HepG2 (cell line): ENCODE data around the gene MGARP. TPM values are rescaled to one million over a fixed set of nuclear protein-coding genes. Genes with fewer than 3 reads are reported as not detected.

ENCODE experiments used
- ATAC-seq: fragments of 200-7000 bp; cut with Tn5 transposase; 3 replicates; pipeline ENCODE4 v1.9.1; 2020; ENCODE audit warnings: mild to moderate bottlenecking, moderate library complexity
- BruUV-seq: library from RNA; stranded (reverse); fragments of 400-500 nt; replicated peaks from 2 replicates; lab custom pipeline; 2021; lab: Mats Ljungman, UMichigan
- CTCF ChIA-PET: fragments of 300-600 bp; formaldehyde crosslinking; extraction: SDS; loops from one replicate; lab custom pipeline; 2021; ENCODE audit warnings: low total read pairs, inconsistent platforms, low intra/inter-chr PET ratio; lab: Yijun Ruan, JAX
- POLR2A ChIA-PET: fragments of 350-600 bp; sonication (Branson Sonifier 250); formaldehyde crosslinking; loops from one replicate; lab custom pipeline; 2020; ENCODE audit warnings: antibody characterized with exemption, inconsistent platforms; lab: Yijun Ruan, JAX
- DNase-seq: peaks from one replicate; pipeline ENCODE4 v3.0.0-alpha.2; 2015; ENCODE audit warnings: low spot score
- FAIRE-seq: peaks from 3 replicates; lab custom pipeline; 2011; peaks lifted over from hg19 to GRCh38; lab: Jason Lieb, UNC
- H2AFZ ChIP-seq: one replicate; pipeline ENCODE4 v1.6.1; 2011; ENCODE audit warnings: low read length, inconsistent platforms
- H3K27ac ChIP-seq: fragments of 300-600 bp; 3 replicates; pipeline ENCODE4 v1.8.0; 2011; ENCODE audit warnings: mixed run types, mild to moderate bottlenecking, mixed read lengths, low read length, inconsistent platforms; ENCODE audit not compliant: insufficient read depth; ENCODE audit errors: extremely low read length
- H3K27me3 ChIP-seq, 2 experiments: fragments of 200-600 bp in 1 of 2; 2 replicates in 1 of 2; 3 replicates in 1 of 2; pipeline versions ENCODE4 v1.6.0 to v1.8.0; 2011; ENCODE audit warnings: low read length in 2 of 2, mild to moderate bottlenecking in 2 of 2, moderate library complexity in 2 of 2, inconsistent platforms in 1 of 2; ENCODE audit not compliant: insufficient read depth in 2 of 2, control insufficient read depth in 1 of 2
- H3K36me3 ChIP-seq, 2 experiments: fragments of 200-600 bp in 1 of 2; replicated peaks in 1 of 2; 2 replicates in 1 of 2; 3 replicates in 1 of 2; pipeline versions ENCODE4 v1.5.1 to v1.8.0; 2011; ENCODE audit warnings: low read length in 2 of 2, inconsistent platforms in 1 of 2; ENCODE audit not compliant: insufficient read depth in 2 of 2, control insufficient read depth in 1 of 2
- H3K4me1 ChIP-seq: 2 replicates; pipeline ENCODE4 v1.5.1; 2012; ENCODE audit warnings: low read length, inconsistent platforms; ENCODE audit not compliant: insufficient read depth
- H3K4me2 ChIP-seq: 2 replicates; pipeline ENCODE4 v1.6.0; 2011; ENCODE audit warnings: low read depth, low read length, inconsistent platforms
- H3K4me3 ChIP-seq, 3 experiments: fragments of 200-600 bp in 1 of 3; sonication (generic), shearing (Covaris generic) in 1 of 3; replicated peaks in 1 of 3; 2 replicates each; pipeline ENCODE4 v1.5.1; 2011 to 2016; ENCODE audit warnings: low read length in 3 of 3, inconsistent platforms in 2 of 3, low read depth in 2 of 3, mild to moderate bottlenecking in 2 of 3, control low read depth in 1 of 3, mixed read lengths in 1 of 3; ENCODE audit not compliant: insufficient read depth in 1 of 3
- H3K79me2 ChIP-seq: one replicate; pipeline ENCODE4 v1.6.1; 2011; ENCODE audit warnings: low read length, inconsistent platforms; ENCODE audit not compliant: insufficient read depth
- H3K9ac ChIP-seq: 2 replicates; pipeline ENCODE4 v1.6.0; 2011; ENCODE audit warnings: mild to moderate bottlenecking, low read depth, low read length, inconsistent platforms; ENCODE audit not compliant: insufficient read depth
- H3K9me3 ChIP-seq: 2 replicates; pipeline ENCODE4 v1.5.1; 2012; ENCODE audit warnings: mild to moderate bottlenecking, low read length
- H4K20me1 ChIP-seq: 2 replicates; pipeline ENCODE4 v1.6.0; 2011; ENCODE audit warnings: inconsistent platforms, mild to moderate bottlenecking, low read length, moderate library complexity; ENCODE audit not compliant: insufficient read depth
- ATF1 ChIP-seq: IDR thresholded peaks from 2 replicates; pipeline ENCODE4 v1.6.1; 2016; ENCODE audit warnings: mild to moderate bottlenecking, control low read depth
- FOSL2 ChIP-seq: sonication (generic); formaldehyde crosslinking; IDR thresholded peaks from 2 replicates; pipeline ENCODE4 v1.4.0; 2020; ENCODE audit warnings: missing genetic modification reagents
- PHF21A ChIP-seq: sonication (generic); formaldehyde crosslinking; IDR thresholded peaks from 2 replicates; pipeline ENCODE4 v1.5.0; 2020; ENCODE audit warnings: mild to moderate bottlenecking, missing genetic modification reagents
- POGK ChIP-seq: sonication (generic); formaldehyde crosslinking; conservative IDR thresholded peaks from 2 replicates; pipeline ENCODE4 v1.8.0; 2022; ENCODE audit warnings: mild to moderate bottlenecking, moderate library complexity, missing genetic modification reagents
- ZIK1 ChIP-seq: sonication (generic); formaldehyde crosslinking; IDR thresholded peaks from 2 replicates; pipeline ENCODE4 v1.5.0; 2020; ENCODE audit warnings: mild to moderate bottlenecking, low read depth, missing genetic modification reagents, borderline replicate concordance
- ZNF136 ChIP-seq: sonication (generic); formaldehyde crosslinking; IDR thresholded peaks from 2 replicates; pipeline ENCODE4 v1.8.1; 2022; ENCODE audit warnings: low read depth, mild to moderate bottlenecking, moderate library complexity, missing genetic modification reagents
- WGBS: methylation state at CpG from one replicate; pipeline ENCODE4 v1.1.6; 2017; ENCODE audit warnings: low lambda C conversion rate; 5-methylcytosine and 5-hydroxymethylcytosine counted together
- in situ Hi-C: cut with HindIII; loops from 2 replicates; pipeline ENCODE4 v1.10.0; 2017; ENCODE audit warnings: low pct_unique_long_range_greater_than_20kb; ENCODE audit not compliant: extremely low pct_ligation_motif_present
- intact Hi-C: fragments of 100-400 bp; cut with micrococcal nuclease; formaldehyde crosslinking; loops from one replicate; pipeline ENCODE4 v1.10.0; 2022; ENCODE audit not compliant: unreplicated experiment
- polyA plus RNA-seq, 8 experiments: library from polyadenylated mRNA; depleted of rRNA in 3 of 8; stranded (reverse) in 7 of 8; unstranded in 1 of 8; fragments of >200 nt; fragmentation: Illumina TruSeq in 4 of 8; extraction: Trizol in 4 of 8; gene quantifications; 2 replicates each; pipeline versions ENCODE4 v1.2.1 to v1.2.3, GENCODE V29; 2011 to 2016; ENCODE audit warnings: low read depth in 4 of 8, missing spikeins in 1 of 8, mixed read lengths in 1 of 8; ENCODE audit not compliant: insufficient read depth in 1 of 8
- total RNA-seq, 5 experiments: library from RNA; depleted of rRNA; stranded (reverse); fragments of >200 nt; fragmentation: Illumina TruSeq; extraction: Trizol; gene quantifications; 2 replicates each; pipeline ENCODE4 v1.2.3, GENCODE V29; 2016; ENCODE audit warnings: low read depth in 1 of 5
- TF ChIP-seq, protein P1 (sequence below): sonication (generic); formaldehyde crosslinking; IDR thresholded peaks from 2 replicates; pipeline ENCODE4 v1.5.1; 2020; ENCODE audit warnings: missing genetic modification reagents, mild to moderate bottlenecking, borderline replicate concordance
- TF ChIP-seq, protein P2 (sequence below): sonication (generic); formaldehyde crosslinking; IDR thresholded peaks from 2 replicates; pipeline ENCODE4 v1.4.0; 2020; ENCODE audit warnings: mild to moderate bottlenecking, missing genetic modification reagents

MGARP gene
- total and polyA plus RNA-seq, 2 of the 13 experiments (the other 11 are each of a cell fraction or from before 2014, with no cell fraction given): 0.11 to 0.13 TPM

DNA sequence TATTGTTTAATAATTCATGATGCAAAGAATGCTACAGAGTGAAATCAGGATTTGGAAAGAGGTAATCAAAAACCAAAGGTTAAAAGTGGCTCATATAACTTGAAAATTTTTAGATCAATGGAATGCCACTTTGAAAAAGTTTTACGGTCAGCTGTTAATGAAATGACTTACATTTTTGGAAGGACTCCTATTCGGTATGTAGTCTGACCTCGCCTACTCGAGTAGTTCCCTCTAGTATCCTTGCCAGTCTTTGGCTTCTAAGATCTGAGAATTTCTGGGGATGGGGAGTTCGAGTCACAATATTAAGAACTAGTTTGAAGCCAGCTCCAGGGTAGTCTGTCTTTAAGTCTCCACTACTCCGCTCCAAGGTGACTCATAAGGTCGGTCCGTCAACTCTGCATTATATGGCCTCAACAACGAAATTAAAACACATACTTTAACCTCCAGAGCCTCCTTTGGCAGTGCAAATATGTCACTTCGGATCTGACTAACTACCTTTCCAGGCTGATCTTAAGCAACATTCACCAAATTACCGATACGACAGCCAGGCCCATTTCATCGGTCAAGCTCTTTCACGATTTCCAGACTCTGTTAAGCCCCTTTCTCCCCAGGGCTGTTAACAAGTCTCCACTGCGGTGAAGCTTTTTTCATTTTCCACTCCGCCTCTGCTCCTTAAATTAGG lies 20.5 kb upstream of the MGARP start:
- H3K27me3 ChIP-seq: no peaks in the 10 kb centered on the region; a peak in 1 of 5 replicates
- WGBS: 2% methylated on average over 16 of the region's 16 CpGs
- H2AFZ ChIP-seq: peak overlapping the region; percentile 90
- in situ Hi-C loops: loop anchor here (10.0 kb wide), 1 partner anchor 216 kb away; no protein-coding TSS in a partner anchor
- intact Hi-C loops: loop anchor here (2.0 to 5.0 kb wide), 5 partner anchors 124 to 283 kb away; partner anchors contain the start of genes ELF2, NOCT and RAB33B
- peaks cover 67% of the 10 kb centered on the region for H3K4me1 ChIP-seq
- H3K4me2 ChIP-seq: peak overlapping the region; percentile 73
- peak overlapping the region; percentile 81 for H3K9ac ChIP-seq
- H3K9me3 ChIP-seq: no peaks in the 10 kb centered on the region
- peaks cover 56% of the 10 kb centered on the region for H3K79me2 ChIP-seq
- H3K27ac ChIP-seq: peak overlapping the region; percentile 86
- TSS peak; percentile 87 for BruUV-seq
- ATAC-seq: peak; percentile 3
- DNase-seq: no peak
- CTCF ChIA-PET: no interaction called here
- peak overlapping the region; percentile 78 to 94 (median 81) for H3K4me3 ChIP-seq
- peak; percentile 21 for FAIRE-seq
- H3K36me3 ChIP-seq: peaks cover 0 to 3% of the 10 kb centered on the region in 2 experiments; a peak in 2 of 5 replicates
- TF ChIP-seq, protein P1, sequence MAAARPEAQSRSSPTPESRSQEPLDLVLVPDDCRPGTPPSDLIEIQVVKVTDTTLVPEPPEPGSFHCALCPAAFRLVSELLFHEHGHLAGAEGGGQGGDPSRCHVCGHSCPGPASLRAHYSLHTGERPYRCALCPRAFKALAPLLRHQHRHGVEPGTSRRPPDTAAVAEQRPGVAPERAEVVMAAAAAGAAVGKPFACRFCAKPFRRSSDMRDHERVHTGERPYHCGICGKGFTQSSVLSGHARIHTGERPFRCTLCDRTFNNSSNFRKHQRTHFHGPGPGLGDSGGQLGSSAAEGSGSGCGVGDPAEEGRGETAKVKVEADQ: 0 out of 2 replicates have a peak, but pooled peaks have one; percentile 7
- TF ChIP-seq PHF21A (CRISPR knock-in tag) (0 out of 2 replicates have a peak, but pooled peaks have one; percentile 18), ZNF136 (CRISPR knock-in tag) (peak; percentile 11; the same call in 1 of the 2 replicates), ATF1 (CRISPR knock-in tag) (no peak), FOSL2 (CRISPR knock-in tag) (0 out of 2 replicates have a peak, but pooled peaks have one; percentile 20), POGK (no peak), ZIK1 (CRISPR knock-in tag) (0 out of 2 replicates have a peak, but pooled peaks have one; percentile 41)
- TF ChIP-seq, protein P2, sequence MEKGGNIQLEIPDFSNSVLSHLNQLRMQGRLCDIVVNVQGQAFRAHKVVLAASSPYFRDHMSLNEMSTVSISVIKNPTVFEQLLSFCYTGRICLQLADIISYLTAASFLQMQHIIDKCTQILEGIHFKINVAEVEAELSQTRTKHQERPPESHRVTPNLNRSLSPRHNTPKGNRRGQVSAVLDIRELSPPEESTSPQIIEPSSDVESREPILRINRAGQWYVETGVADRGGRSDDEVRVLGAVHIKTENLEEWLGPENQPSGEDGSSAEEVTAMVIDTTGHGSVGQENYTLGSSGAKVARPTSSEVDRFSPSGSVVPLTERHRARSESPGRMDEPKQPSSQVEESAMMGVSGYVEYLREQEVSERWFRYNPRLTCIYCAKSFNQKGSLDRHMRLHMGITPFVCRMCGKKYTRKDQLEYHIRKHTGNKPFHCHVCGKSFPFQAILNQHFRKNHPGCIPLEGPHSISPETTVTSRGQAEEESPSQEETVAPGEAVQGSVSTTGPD (CRISPR knock-in tag): 0 out of 2 replicates have a peak, but pooled peaks have one; percentile 41
- POLR2A ChIA-PET: interaction anchor here (0.7 to 3.1 kb wide), 18 partner anchors 8 to 365 kb away, joined by 3 to 37 read pairs (median 4); partner anchors contain the start of genes ELF2 and MGST2
- peaks cover 19% of the 10 kb centered on the region for H4K20me1 ChIP-seq
